Smooth muscle cell (in vitro differentiated cells): ENCODE results near the gene SIM2. TPM values are rescaled to one million over a fixed set of nuclear protein-coding genes. Genes with fewer than 3 reads are reported as not detected.

Experiments
- DNase-seq: peaks from one replicate; lab custom pipeline; 2025; ENCODE audit not compliant: unreplicated experiment; lab: John Stamatoyannopoulos, UW
- H2AFZ ChIP-seq: fragments of 200-600 bp; sonication (generic); 2 replicates; pipeline ENCODE4 v1.6.0; 2016; ENCODE audit warnings: antibody characterized with exemption, low read depth, mild to moderate bottlenecking
- H3F3A ChIP-seq: fragments of 200-600 bp; sonication (generic); 2 replicates; pipeline ENCODE4 v1.6.0; 2017; ENCODE audit warnings: antibody characterized with exemption, low read depth
- H3K27ac ChIP-seq: fragments of 200-600 bp; sonication (generic); 2 replicates; pipeline ENCODE4 v1.5.1; 2016; ENCODE audit warnings: low read depth, mild to moderate bottlenecking
- H3K27me3 ChIP-seq: fragments of 200-600 bp; sonication (generic); 2 replicates; pipeline ENCODE4 v1.6.1; 2016; ENCODE audit warnings: low read depth, mild to moderate bottlenecking
- H3K36me3 ChIP-seq: fragments of 200-600 bp; sonication (generic); 2 replicates; pipeline ENCODE4 v1.5.1; 2016; ENCODE audit warnings: low read depth
- H3K4me1 ChIP-seq: fragments of 200-600 bp; sonication (generic); 2 replicates; pipeline ENCODE4 v1.5.1; 2016; ENCODE audit warnings: low read depth
- H3K4me2 ChIP-seq: fragments of 200-600 bp; sonication (generic); 2 replicates; pipeline ENCODE4 v1.6.0; 2016; ENCODE audit warnings: mild to moderate bottlenecking
- H3K4me3 ChIP-seq: fragments of 200-600 bp; sonication (generic); 2 replicates; pipeline ENCODE4 v1.5.1; 2016; ENCODE audit warnings: mild to moderate bottlenecking
- H3K79me2 ChIP-seq: fragments of 200-600 bp; sonication (generic); 2 replicates; pipeline ENCODE4 v1.6.0; 2016; ENCODE audit warnings: low read depth, mild to moderate bottlenecking
- H3K9ac ChIP-seq: fragments of 200-600 bp; sonication (generic); 2 replicates; pipeline ENCODE4 v1.6.0; 2016; ENCODE audit warnings: low read depth
- H3K9me3 ChIP-seq: fragments of 200-600 bp; sonication (generic); replicated peaks from 2 replicates; pipeline ENCODE4 v1.5.1; 2016; ENCODE audit warnings: low read depth
- H4K20me1 ChIP-seq: fragments of 200-600 bp; sonication (generic); 2 replicates; pipeline ENCODE4 v1.6.0; 2016; ENCODE audit warnings: low read depth
- CTCF ChIP-seq: fragments of 200-600 bp; sonication (generic); IDR thresholded peaks from 2 replicates; pipeline ENCODE4 v1.5.1; 2017; ENCODE audit warnings: borderline replicate concordance, mild to moderate bottlenecking, antibody characterized with exemption; ENCODE audit not compliant: insufficient read depth, poor library complexity, severe bottlenecking
- WGBS: methylation state at CpG from one replicate; pipeline ENCODE4 v1.1.7; 2016; ENCODE audit warnings: low lambda C conversion rate; 5-methylcytosine and 5-hydroxymethylcytosine counted together
- polyA plus RNA-seq: library from polyadenylated mRNA; unstranded; fragments of >200 nt; fragmentation: Nextera tagmentation; extraction: Ambion mirVana; gene quantifications from 2 replicates; pipeline ENCODE4 v1.2.1, GENCODE V29; 2016
- total RNA-seq: library from RNA; depleted of rRNA; stranded (reverse); fragments of >200 nt; gene quantifications from 2 replicates; pipeline ENCODE4 v1.2.3, GENCODE V29; 2014

The SIM2 gene
- total and polyA plus RNA-seq, 2 experiments from 2014 or later, result 0.25 TPM; not detected in 1

- TF ChIP-seq CTCF, result no peak
- no peaks in the 10 kb centered on the region for H3K79me2 ChIP-seq
- H3K27me3 ChIP-seq, result peaks cover 30% of the 10 kb centered on the region
- H3K9ac ChIP-seq, result no peak overlapping the region
- WGBS, result 11% methylated on average over 50 of the region's 62 CpGs
- no peaks in the 10 kb centered on the region for H3K9me3 ChIP-seq
- H3K4me3 ChIP-seq, result peak overlapping the region; percentile 50
- no peaks in the 10 kb centered on the region for H4K20me1 ChIP-seq
- H3K4me1 ChIP-seq, result peaks cover 39% of the 10 kb centered on the region
- H3K36me3 ChIP-seq, result no peaks in the 10 kb centered on the region
- no peak overlapping the region for H2AFZ ChIP-seq
- no peaks in the 10 kb centered on the region for H3F3A ChIP-seq
- peak overlapping the region; percentile 92 for H3K4me2 ChIP-seq
- DNase-seq, result no peak
- no peak overlapping the region for H3K27ac ChIP-seq
Observed at GRCh38 chr21:36747041-36747814, 48.3 kb downstream of the SIM2 start.

- H2AFZ ChIP-seq, result peak overlapping the region; percentile 53
- WGBS, result 2% methylated on average over 41 of the region's 80 CpGs
- peak; percentile 23 for DNase-seq
- peaks cover 45% of the 10 kb centered on the region for H3K4me1 ChIP-seq
- TF ChIP-seq CTCF, result no peak
- no peaks in the 10 kb centered on the region for H3K36me3 ChIP-seq
- peak overlapping the region; percentile 92 for H3K4me2 ChIP-seq
- H3K4me3 ChIP-seq, result peak overlapping the region; percentile 62
- H3K27me3 ChIP-seq, result peaks cover 30% of the 10 kb centered on the region
- no peak overlapping the region for H3K27ac ChIP-seq
- H3F3A ChIP-seq, result no peaks in the 10 kb centered on the region
- peak overlapping the region; percentile 79 for H3K9ac ChIP-seq
- no peaks in the 10 kb centered on the region for H4K20me1 ChIP-seq
- no peaks in the 10 kb centered on the region for H3K9me3 ChIP-seq
- no peaks in the 10 kb centered on the region for H3K79me2 ChIP-seq
Observed at GRCh38 chr21:36747815-36748383, 49.0 kb downstream of the SIM2 start.

GRCh38 chr21:36749935-36750575, 51.1 kb downstream of the SIM2 start:
- TF ChIP-seq CTCF, result no peak
- no peaks in the 10 kb centered on the region for H3F3A ChIP-seq
- 16% methylated on average over 14 of the region's 14 CpGs for WGBS
- H3K4me1 ChIP-seq, result peaks cover 49% of the 10 kb centered on the region
- no peaks in the 10 kb centered on the region for H3K79me2 ChIP-seq
- H3K27ac ChIP-seq, result peak overlapping the region; percentile 76
- no peaks in the 10 kb centered on the region for H3K36me3 ChIP-seq
- peak overlapping the region; percentile 84 for H3K9ac ChIP-seq
- H4K20me1 ChIP-seq, result no peaks in the 10 kb centered on the region
- peak overlapping the region; percentile 71 for H3K4me2 ChIP-seq
- H3K27me3 ChIP-seq, result peaks cover 30% of the 10 kb centered on the region
- H3K9me3 ChIP-seq, result no peaks in the 10 kb centered on the region
- no peak overlapping the region for H2AFZ ChIP-seq
- DNase-seq, result no peak
- H3K4me3 ChIP-seq, result no peak overlapping the region
